Measurements from ENCODE around the gene SH2B3.
"Not testable (repeated sequence)": the region's sequence is repeated elsewhere in the genome, so short reads cannot be mapped to it uniquely, and the experiment has no call there.

The SH2B3 gene

DNA sequence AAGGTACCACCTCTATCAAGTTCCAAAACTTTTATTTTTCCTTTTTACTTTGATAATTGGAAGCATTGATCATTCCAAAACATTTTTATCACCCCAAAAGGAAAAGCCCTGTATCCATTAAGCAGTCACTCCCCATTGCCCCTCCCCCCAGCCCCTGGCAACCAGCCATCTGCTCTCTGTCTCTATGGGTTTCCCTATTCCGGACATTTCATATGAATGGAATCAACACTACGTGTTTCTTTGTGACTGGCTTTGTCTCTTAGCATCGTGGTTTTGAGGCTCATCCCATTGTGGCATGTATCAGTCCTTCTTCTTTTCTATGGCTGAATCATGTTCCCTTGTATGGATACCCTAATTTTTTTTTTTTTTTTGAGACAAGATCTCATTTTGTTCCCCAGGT, 18.8 kb upstream of the SH2B3 start:
- no peak overlapping the region for H3K4me3 ChIP-seq (ENCODE audit: low read depth, low read length)

DNA sequence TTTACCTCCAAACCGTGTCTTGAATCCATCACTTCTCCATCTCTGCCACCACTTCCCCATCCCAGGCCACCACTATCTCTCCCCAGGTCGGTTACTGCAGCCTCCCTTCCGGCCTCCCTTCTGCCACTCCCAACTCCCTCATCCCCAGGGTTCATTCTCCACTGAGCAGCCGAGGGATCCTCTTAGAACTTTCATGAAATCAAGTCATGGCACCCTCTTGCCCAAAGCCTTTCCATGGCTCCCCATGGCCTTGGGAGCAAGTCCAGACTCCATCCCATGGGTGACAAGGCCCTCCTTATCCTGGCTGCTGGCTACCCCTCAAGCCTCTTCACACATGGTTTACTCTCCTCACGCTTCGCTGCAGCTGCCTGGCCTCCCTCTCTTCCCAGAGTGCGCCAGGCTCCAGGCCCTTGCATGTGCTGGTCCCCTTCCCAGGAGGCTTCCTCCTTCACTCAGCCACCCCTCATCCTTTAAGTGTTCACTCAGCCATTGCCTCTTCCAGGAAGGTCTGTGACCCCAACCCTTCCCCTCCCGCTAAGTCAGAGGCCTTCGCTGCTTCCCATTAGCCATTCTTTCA, 17.9 kb upstream of the SH2B3 start:
- no peak overlapping the region for H3K4me3 ChIP-seq (ENCODE audit: low read depth, low read length)

DNA sequence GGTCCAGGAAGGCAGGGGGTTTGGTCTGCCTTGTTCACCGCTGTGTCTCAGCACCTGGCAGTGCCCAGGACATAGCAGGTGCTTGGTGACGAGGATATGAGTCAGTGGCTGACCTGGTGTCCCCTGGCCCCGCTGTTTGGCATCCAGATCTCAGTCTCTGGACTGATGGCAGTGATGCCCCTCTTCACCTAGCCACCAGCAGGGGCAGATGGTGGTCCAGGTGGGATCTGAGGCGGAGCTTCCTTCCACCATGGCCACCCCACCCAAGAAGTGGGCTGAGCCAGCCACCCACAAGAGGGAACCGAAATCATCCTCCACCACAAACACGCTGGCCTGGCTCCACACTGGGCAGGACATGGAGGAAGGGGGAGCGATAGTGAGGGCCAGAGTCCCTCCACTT, 16.1 kb upstream of the SH2B3 start:
- no peak overlapping the region for H3K4me3 ChIP-seq (ENCODE audit: low read depth, low read length)

DNA sequence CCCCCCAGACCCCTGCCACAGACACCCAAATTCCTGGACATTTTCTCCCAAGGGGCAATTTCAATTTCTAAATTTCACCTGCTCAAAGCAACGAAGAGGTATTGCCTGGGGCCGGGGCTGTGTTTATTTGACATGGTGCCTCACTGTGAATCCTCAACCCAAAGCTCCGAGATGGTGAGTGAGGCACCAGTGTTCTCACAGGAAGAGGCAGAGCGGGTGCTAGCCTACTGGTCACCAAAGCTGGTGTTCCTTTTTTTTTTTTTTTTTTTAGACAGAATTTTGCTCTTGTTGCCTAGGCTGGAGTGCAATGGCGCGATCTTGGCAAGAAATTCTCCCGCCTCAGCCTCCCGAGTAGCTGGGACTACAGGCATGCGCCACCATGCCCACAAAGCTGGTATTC, 14.8 kb upstream of the SH2B3 start:
- no peak overlapping the region for H3K4me3 ChIP-seq (ENCODE audit: low read depth, low read length)

DNA sequence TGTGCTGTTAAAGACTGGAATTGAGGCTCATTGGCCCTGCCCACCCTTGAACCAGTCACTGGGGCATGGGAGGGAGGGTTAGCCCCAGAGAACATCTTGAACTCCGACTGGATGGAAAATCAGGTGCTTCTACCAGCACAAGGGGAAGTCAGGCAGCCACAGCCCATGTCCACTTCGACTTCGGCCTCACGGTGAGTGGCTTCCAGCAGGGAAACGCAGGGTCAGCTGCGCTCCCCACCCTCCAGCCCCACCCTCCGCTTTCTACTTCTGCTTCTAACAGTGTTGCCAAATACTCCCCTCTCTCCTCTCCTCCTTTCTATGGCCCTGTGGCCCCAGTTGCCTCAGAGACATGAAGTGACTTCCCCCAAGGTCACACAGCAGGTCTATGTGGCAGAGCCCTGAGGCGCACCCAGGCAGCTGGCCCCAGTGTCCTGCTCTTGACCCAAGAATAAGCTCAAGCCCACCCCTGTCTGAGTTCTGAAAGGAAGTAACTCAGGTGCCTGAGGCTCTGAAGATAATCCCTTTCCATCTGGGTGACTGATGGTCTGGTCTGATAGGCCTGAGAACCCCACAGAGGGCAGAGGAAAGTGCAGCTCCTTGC, 11.9 kb upstream of the SH2B3 start:
- H3K4me3 ChIP-seq (ENCODE audit: low read depth, low read length), result no peak overlapping the region

DNA sequence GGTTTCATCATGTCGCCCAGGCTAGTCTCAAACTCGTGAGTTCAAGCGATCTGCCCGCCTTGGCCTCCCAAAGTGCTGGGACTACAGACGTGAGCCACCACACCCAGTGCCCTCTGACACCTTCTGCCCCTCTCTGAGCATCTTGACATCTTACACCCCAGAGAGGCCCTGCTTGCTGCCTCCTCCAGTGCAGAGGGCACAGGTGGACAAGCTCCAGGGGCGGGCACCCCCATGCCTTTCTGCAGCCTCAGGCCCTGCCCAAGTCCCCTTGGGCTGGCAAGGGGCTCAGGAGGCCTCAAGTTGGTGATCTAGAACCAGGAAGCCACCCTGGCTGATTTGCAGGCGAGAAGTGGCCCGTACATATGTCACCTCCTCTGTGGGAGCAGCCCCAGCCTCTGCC, 11.2 kb upstream of the SH2B3 start:
- H3K4me3 ChIP-seq (ENCODE audit: low read depth, low read length), result no peak overlapping the region

DNA sequence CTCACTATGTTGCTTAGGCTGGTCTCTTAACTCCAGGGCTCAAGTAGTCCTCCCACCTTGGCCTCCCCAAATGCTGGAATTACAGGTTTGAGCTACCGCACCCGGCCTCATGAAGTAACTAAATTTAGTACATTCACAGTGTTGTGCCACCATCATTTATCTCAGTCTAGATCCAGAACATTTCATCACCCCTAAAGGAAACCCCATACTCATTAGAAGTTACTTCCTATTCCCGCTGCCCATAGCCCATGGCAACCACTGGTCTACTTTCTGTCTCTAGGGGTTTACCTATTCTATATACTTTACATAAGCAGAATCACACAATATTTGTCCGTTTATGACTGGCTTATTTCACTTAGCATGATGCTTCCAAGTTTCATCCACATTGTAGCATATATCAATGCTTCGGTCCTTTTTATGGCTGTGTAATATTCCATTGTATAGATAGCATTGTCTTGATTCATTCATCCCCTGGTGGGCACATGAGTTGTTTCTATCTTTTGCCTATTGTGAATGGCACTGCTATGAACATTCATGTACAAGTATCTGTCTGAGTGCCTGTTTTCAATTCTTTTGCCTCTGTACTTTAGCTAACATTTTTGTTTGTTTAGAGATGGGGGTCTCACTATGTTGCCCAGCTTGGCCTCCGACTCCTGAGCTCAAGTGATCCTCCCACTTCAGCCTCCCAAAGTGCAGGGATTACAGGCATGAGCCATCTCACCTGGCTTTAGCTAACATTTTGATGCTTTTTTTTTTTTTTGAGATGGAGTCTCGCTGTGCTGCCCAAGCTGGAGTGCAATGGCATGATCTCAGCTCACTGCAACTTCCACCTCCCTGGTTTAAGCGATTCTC, 10.2 kb upstream of the SH2B3 start:
- H3K4me3 ChIP-seq (ENCODE audit: low read depth, low read length), result no peak overlapping the region

DNA sequence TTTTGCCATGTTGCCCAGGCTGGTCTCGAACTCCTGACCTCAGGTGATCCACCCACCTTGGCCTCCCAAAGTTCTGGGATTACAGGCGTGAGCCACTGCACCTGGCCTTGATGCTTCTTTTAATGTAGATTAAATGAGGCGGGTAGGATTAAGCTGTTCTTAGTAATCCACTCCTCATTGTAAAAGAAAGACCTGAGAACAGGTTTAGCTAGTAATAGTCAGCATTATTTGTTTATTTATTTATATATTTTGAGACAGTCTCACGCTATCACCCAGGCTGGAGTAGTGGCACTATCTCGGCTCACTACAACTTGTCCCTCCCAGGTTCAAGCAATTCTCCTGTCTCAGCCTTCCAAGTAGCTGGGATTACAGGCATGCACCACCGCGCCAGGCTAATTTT, 9.5 kb upstream of the SH2B3 start:
- not testable (repeated sequence) for H3K4me3 ChIP-seq (ENCODE audit: low read depth, low read length)

DNA sequence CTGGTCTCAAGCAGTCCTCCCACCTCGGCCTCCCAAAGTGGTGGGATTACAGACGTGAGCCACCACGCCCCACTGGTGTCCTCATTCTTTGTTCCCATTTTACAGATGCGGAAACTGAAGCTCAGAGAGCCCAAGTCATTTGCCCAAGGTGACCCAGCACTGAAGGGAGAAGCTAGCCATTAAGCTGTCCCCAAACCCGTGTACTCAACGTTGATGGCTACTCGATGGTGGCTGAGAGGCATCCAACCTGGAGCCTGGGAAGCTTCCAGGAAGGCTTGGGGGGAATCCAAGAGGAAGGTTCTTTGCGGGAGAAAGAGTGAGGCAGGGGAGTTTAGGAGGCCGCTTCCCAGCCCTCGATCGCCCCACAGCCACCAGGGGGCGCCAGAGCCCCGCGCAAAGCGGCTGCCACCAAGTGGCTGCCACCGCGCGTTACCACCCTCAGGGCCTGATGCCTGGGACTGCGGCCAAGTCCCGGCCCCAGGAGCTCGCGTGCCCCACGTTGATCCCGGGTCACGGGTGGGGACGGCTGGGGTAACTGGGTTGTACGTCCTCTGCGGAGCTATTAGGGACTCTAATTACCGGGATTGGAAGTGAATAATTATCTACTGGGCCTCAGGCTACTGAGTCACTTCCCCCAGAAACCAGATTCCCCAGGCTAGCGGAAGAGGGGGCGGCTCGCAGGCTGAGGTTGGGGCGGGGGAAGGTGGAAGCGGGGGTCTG, 8.8 kb upstream of the SH2B3 start:
- no peak overlapping the region for H3K4me3 ChIP-seq (ENCODE audit: low read depth, low read length)

DNA sequence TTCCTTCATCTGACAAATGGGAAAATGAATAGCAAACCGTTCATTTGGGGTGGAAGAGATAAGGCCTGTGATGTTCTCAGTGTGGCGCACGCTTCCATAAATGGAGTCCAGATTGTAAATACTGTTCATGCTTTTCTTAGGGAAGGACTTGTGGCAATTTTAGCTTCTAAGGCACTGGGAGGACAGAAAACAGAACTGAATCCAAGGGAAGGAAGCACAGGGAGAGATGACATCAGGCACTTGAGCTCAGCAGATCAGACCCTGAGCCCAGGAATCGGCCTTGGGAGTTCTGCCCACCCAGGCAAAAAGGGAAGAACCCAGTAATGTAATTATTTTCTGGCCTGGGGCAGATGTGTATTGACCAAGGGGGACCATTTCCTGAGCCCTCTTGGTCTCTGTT, 7.2 kb upstream of the SH2B3 start:
- no peak overlapping the region for H3K4me3 ChIP-seq (ENCODE audit: low read depth, low read length)

DNA sequence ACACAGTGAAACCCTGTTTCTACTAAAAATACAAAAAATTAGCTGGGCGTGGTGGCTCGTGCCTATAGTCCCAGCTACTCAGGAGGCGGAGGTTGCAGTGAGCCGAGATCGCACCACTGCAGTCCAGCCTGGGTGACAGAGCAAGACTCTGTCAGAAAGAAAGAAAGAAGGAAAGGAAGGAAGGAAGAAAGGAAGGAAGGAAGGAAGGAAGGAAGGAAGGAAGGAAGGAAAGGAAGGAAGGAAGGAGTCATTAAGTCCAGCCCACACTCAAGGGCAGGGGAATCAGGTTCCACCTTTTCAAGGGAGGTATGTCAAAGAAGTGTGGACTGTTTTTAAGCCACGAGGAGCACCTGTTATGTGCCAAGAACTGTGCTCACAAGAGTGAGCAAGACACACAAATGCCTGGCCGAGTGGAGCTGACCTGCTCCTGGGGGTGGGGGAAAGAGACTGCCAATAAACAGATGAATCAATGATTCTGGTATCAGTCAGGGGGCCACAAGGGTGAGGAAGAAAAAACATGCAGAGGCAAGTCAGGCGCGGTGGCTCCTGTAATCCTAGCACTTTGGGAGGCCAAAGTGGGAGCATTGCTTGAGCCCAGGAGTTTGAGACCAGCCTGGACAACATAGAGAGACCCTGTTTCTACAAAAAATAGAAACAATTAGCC, 5.8 kb upstream of the SH2B3 start:
- H3K4me3 ChIP-seq (ENCODE audit: low read depth, low read length), result not testable (repeated sequence)

DNA sequence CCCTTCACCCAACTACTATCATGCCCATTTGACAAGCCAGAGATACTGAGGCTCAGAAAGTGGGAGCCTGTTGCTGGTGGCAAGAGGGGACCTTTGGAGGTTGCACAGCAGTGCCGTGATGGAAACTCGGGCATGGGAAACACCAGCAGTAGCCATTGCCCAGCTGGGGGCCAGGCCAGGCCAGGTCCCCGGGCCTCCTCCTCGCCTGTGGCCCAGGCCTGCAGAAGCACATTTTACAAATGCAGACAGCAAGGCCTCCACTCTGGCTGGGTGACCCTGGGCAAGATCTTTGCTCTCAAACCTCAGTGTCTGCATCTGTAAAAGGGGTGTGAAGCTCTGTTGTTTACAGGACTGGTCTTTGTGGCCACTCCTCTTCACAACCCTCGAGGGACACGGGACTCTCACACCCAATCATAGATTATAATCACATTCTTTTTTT, 4.5 kb upstream of the SH2B3 start:
- no peak overlapping the region for H3K4me3 ChIP-seq (ENCODE audit: low read depth, low read length)

DNA sequence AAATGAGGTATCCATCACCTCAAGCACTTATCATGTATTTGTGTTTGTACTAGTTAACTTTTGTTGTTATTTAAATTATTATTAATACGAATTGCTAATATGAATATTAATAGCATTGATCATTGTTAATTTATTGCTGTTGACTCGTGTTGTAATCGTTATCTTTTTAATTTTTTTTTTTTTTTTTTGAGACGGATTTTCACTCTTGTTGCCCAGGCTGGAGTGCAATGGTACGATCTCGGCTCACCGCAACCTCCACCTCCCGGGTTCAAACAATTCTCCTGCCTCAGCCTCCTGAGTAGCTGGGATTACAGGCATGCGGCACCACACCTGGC, 3.3 kb upstream of the SH2B3 start:
- H3K4me3 ChIP-seq (ENCODE audit: low read depth, low read length), result not testable (repeated sequence)

DNA sequence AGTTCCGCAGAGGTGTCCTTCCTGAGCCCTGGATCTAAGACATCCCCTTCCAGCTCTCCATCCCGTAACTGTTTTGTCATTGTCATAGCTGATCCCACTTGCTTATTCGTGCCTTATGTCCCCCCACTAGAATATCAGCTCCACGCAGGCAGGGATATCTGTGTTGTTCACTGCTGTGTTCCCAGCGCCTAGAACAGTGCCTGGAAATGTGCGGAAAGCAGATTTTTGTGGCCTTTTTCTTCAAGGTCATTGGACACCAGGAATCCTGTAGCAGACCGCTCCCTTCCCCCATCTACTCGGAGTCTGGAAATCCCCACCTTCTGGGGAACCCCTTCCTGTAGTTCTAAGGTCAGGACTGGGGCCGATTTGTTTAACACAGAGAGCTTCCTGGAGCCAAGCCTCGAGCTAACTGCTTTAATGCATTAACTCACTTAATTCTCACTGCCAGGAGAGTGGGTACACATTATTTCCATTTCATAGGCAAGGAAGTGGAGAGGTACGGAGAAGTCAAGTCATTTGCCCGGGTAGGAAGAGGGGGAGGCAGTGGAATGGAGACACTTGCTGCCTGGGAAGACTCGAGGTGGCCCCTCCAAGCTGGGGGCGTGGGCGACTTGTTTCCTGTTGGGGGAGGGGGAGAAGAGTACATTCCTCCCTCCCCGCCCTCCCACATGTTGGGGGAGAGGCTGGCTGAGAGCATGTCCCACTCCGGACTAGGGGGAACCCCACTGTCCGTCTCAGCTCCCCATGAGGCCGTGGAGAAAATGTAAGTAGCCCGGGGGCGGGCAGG, 1.2 kb upstream of the SH2B3 start:
- peak overlapping the region; percentile 45 for H3K4me3 ChIP-seq (ENCODE audit: low read depth, low read length)

DNA sequence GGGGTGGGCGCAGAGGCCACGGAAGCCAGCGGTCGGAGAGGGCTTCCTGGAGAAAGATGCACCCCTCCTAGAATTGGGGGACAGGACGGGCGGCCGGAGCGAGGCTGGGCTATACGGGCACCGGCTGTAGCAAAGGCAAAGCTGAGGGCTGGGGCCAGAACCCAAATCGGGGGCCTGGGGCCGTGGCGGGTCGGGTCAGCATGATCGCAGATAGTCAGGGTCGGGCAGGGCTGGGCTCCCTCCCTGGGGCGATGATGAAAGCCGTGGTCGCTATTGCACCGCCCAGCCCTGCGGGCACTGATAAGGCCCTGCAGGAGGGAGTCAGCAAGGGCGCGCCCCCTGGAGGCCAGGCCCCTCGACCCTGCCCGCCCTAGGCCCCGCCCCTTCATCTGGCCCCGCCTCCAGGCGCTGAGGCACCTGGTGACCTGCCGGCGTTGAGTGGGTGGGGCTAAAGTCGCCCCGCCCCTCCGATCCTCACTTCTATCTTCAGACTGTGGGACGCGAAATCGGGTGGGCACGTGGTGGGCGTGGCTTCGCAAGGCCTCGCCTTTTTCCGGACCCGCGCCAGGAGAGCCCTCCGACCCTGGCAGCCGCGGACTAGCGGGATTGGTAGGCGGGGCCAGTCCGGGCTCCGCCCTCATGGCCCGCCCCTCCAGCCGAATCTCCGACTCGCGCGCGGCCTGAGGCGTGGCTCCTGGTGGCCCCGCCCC, 419 bp upstream of the SH2B3 start:
- peak overlapping the region; percentile 85 for H3K4me3 ChIP-seq (ENCODE audit: low read depth, low read length)

DNA sequence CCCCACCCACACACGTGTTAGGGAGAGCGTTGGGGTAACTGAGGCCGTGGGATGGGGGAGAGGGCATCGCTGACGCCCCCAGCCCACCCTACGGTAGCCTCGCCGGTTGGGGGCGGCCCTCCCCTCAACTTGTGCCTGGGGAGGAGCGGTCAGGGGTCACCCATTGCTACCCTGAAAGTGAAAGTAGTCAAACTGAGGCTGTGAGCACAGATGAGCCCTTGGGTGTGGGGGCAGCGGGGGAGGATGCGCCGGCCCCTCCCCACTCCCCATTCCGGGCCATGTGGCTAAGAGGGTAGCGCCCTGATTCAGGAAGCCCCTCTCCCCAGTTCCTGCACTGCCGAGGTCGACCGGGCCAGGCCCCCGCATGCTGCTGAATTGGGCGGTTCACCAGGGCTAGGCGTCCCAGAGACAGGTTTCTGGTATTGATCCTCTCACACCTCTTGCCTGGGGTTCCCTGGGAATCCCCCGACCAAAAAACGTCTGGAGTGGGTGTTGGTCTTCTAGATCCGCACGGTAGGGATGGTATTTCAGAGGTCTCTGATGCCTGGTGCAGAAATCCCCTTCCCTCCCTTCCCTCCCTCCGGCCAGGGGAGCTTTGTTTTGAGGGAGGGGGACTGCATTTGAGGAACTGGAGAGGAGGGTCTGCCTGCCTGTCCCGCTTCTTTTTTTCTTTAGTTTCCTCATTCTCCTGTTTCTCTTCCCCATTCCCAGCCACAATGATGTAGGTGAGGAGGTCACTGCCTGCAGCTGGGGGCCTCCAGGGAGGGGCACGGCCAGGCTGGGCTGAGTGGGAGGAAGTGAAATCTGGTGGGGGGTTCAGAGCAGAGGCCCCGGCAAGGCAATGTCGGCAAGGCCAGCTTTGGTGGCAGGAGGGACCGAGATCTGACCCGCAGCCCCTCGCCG, 1.0 kb downstream of the SH2B3 start:
- peak overlapping the region; percentile 85 for H3K4me3 ChIP-seq (ENCODE audit: low read depth, low read length)

DNA sequence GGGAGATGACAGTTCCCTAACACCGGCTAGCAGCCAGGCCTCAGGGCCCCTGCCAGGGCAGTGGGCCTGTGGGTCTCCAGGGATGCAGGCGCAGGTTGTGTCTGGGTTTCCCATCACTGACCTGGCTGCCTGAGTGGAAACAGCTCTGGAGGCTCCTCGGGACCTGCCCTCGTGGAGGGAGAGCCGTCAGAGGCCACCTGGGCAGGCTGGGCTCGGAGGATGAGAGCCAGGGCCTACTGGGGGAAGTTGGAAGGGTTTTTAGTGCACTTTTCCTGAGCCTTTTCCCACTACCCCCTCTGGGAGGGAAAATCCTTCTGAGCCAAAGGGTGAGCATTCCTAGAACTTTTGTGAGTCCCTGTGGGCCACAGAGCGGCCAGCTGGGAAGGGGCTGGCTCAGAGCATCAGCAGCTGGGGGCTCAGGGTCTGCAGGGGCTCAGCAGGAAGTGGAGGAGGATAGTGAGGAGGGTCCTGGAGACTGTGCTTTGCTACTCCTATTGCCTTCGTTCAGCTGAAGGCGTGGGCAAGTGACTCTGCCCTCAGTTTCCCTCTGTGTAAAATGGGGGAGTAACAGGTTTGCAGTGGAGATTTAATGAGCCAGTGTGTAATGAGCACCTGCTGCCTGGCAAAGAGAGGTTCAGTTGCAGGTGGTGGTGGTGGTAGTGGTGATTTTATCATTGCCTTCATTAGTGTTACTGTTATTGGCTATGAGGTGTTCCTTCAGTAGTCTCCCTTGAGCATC, 1.8 kb downstream of the SH2B3 start:
- H3K4me3 ChIP-seq (ENCODE audit: low read depth, low read length), result peak overlapping the region; percentile 85

DNA sequence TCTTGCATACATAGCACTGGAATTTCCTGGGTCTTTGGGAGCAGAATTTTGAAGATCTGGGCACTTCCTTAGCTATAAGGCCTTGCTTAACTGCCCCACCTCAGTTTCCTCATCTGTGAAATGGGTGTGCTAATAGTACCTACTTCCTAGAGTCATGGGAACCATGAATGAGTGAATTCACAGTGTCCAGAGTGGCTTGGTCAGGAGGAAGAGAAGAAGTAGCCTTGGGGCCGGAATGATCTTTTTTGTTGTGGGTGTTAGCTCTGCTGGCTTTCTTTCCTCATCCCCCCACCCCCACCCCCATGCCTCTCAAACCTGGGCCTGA, 2.4 kb downstream of the SH2B3 start:
- H3K4me3 ChIP-seq (ENCODE audit: low read depth, low read length), result no peak overlapping the region

Measured in iPS-11a (cell line).